ENCODE measurements around the gene MRPL20. TPM values are rescaled to one million over a fixed set of nuclear protein-coding genes. Genes with fewer than 3 reads are reported as not detected.

Gene MRPL20
- total RNA-seq, 8 experiments from 2014 or later = 127 to 221 (median 160) TPM

- Histone ChIP-seq H3K27ac (no peak overlapping the region), H3K4me3 (no peak overlapping the region), H3K4me1 (replicated peaks in 1 of 2) (peaks cover 20 to 23% of the 10 kb centered on the region in 2 donors)
- ATAC-seq (replicated peaks in 6 of 8) = no peak
- 20 to 100% (median 94%) methylated on average over 1 to 23 of the region's 32 CpGs; no CpG with 5 or more reads in 4 of the 10 experiments for WGBS, 10 experiments
- in situ Hi-C loops (cut with MboI; ENCODE audit: low pct_unique_long_range_greater_than_20kb in 2 of 9, low sequenced_read_pairs in 9 of 9, unreplicated experiment in 9 of 9) = no loop called here
These were observed 35.1 kb upstream of the MRPL20 start for GRCh38 chr1:1442069-1442770.

- Histone ChIP-seq H3K27ac (no peak overlapping the region), H3K4me3 (no peak overlapping the region), H3K4me1 (replicated peaks in 1 of 2) (peaks cover 29 to 33% of the 10 kb centered on the region in 2 donors)
- in situ Hi-C loops (cut with MboI; ENCODE audit: low pct_unique_long_range_greater_than_20kb in 2 of 9, low sequenced_read_pairs in 9 of 9, unreplicated experiment in 9 of 9) = no loop called here
- peak; percentile 59 to 94 (median 67) for ATAC-seq (replicated peaks in 6 of 8)
- 0 to 93% (median 81%) methylated on average over 1 to 16 of the region's 29 CpGs; no CpG with 5 or more reads in 2 of the 10 experiments for WGBS, 10 experiments
These were observed 34.2 kb upstream of the MRPL20 start for GRCh38 chr1:1441002-1441888.

GRCh38 chr1:1440262-1441001, 33.3 kb upstream of the MRPL20 start:
- no peak overlapping the region for H3K4me3 ChIP-seq
- peaks cover 31 to 41% of the 10 kb centered on the region in 2 donors for H3K4me1 ChIP-seq (replicated peaks in 1 of 2)
- WGBS, 10 experiments = 13 to 90% (median 65%) methylated on average over 3 to 12 of the region's 26 CpGs; no CpG with 5 or more reads in 4 of the 10 experiments
- in situ Hi-C loops (cut with MboI; ENCODE audit: low pct_unique_long_range_greater_than_20kb in 2 of 9, low sequenced_read_pairs in 9 of 9, unreplicated experiment in 9 of 9) = no loop called here
- no peak for ATAC-seq (replicated peaks in 6 of 8)
- H3K27ac ChIP-seq = no peak overlapping the region

GRCh38 chr1:1439546-1440261, 32.6 kb upstream of the MRPL20 start:
- in situ Hi-C loops (cut with MboI; ENCODE audit: low pct_unique_long_range_greater_than_20kb in 2 of 9, low sequenced_read_pairs in 9 of 9, unreplicated experiment in 9 of 9) = no loop called here
- Histone ChIP-seq H3K4me1 (replicated peaks in 1 of 2) (peaks cover 37 to 48% of the 10 kb centered on the region in 2 donors), H3K27ac (no peak overlapping the region), H3K4me3 (no peak overlapping the region)
- 88 to 91% (median 90%) methylated on average over 2 to 11 of the region's 82 CpGs; no CpG with 5 or more reads in 7 of the 10 experiments for whole genome bisulfite sequencing, 10 experiments
- ATAC-seq (replicated peaks in 6 of 8) = no peak

- Histone ChIP-seq H3K27ac (peak overlapping the region in 1 of 2 donors; percentile 65), H3K4me3 (no peak overlapping the region), H3K4me1 (replicated peaks in 1 of 2) (peaks cover 46 to 58% of the 10 kb centered on the region in 2 donors)
- 85 to 98% (median 90%) methylated on average over 4 to 10 of the region's 45 CpGs; no CpG with 5 or more reads in 6 of the 10 experiments for WGBS, 10 experiments
- no peak for ATAC-seq (replicated peaks in 6 of 8)
- in situ Hi-C loops (cut with MboI; ENCODE audit: low pct_unique_long_range_greater_than_20kb in 2 of 9, low sequenced_read_pairs in 9 of 9, unreplicated experiment in 9 of 9) = no loop called here
These were observed 31.7 kb upstream of the MRPL20 start for GRCh38 chr1:1438531-1439381.

- in situ Hi-C loops (cut with MboI; ENCODE audit: low pct_unique_long_range_greater_than_20kb in 2 of 9, low sequenced_read_pairs in 9 of 9, unreplicated experiment in 9 of 9) = no loop called here
- Histone ChIP-seq H3K27ac (peak overlapping the region in 1 of 2 donors; percentile 65), H3K4me3 (peak overlapping the region in 1 of 5 donors; percentile 3), H3K4me1 (replicated peaks in 1 of 2) (peaks cover 54 to 66% of the 10 kb centered on the region in 2 donors)
- peak in 1 of 8 experiments; percentile 0 for ATAC-seq (replicated peaks in 6 of 8)
- 0 to 60% (median 35%) methylated on average over 1 to 5 of the region's 11 CpGs; no CpG with 5 or more reads in 5 of the 10 experiments for WGBS, 10 experiments
These were observed 30.8 kb upstream of the MRPL20 start for GRCh38 chr1:1437904-1438376.

GRCh38 chr1:1437033-1437903, 30.2 kb upstream of the MRPL20 start:
- 35 to 86% (median 61%) methylated on average over 2 to 11 of the region's 31 CpGs; no CpG with 5 or more reads in 5 of the 10 experiments for WGBS, 10 experiments
- Histone ChIP-seq H3K4me1 (replicated peaks in 1 of 2) (peaks cover 61 to 72% of the 10 kb centered on the region in 2 donors), H3K4me3 (peak overlapping the region in 1 of 5 donors; percentile 41), H3K27ac (peak overlapping the region in 1 of 2 donors; percentile 65)
- no peak for ATAC-seq (replicated peaks in 6 of 8)
- in situ Hi-C loops (cut with MboI; ENCODE audit: low pct_unique_long_range_greater_than_20kb in 2 of 9, low sequenced_read_pairs in 9 of 9, unreplicated experiment in 9 of 9) = no loop called here

- peaks cover 67 to 79% of the 10 kb centered on the region in 2 donors for H3K4me1 ChIP-seq (replicated peaks in 1 of 2)
These were observed 29.5 kb upstream of the MRPL20 start for GRCh38 chr1:1436630-1437032.

GRCh38 chr1:1435911-1436629, 29.0 kb upstream of the MRPL20 start:
- in situ Hi-C loops (cut with MboI; ENCODE audit: low pct_unique_long_range_greater_than_20kb in 2 of 9, low sequenced_read_pairs in 9 of 9, unreplicated experiment in 9 of 9) = no loop called here
- no peak for ATAC-seq (replicated peaks in 6 of 8)
- Histone ChIP-seq H3K4me3 (peak overlapping the region; percentile 25 to 42 (median 39)), H3K27ac (peak overlapping the region in 1 of 2 donors; percentile 72), H3K4me1 (replicated peaks in 1 of 2) (peaks cover 73 to 84% of the 10 kb centered on the region in 2 donors)
- 34 to 50% methylated on average over 1 to 4 of the region's 40 CpGs; no CpG with 5 or more reads in 8 of the 10 experiments for WGBS, 10 experiments

More at GRCh38 chr1:1436630-1437032, 29.5 kb upstream of the MRPL20 start:
- H3K27ac ChIP-seq = no peak overlapping the region
- in situ Hi-C loops (cut with MboI; ENCODE audit: low pct_unique_long_range_greater_than_20kb in 2 of 9, low sequenced_read_pairs in 9 of 9, unreplicated experiment in 9 of 9) = no loop called here
- H3K4me3 ChIP-seq = peak overlapping the region in 4 of 5 donors; percentile 29 to 42 (median 40)
- ATAC-seq (replicated peaks in 6 of 8) = no peak
- 69 to 100% (median 71%) methylated on average over 1 to 5 of the region's 7 CpGs; no CpG with 5 or more reads in 6 of the 10 experiments for WGBS, 10 experiments

Data from motor neuron (in vitro differentiated cells).